ENCODE measurements around the gene PDCD4. TPM values are rescaled to one million over a fixed set of nuclear protein-coding genes. Genes with fewer than 3 reads are reported as not detected.
A peak's percentile ranks its signal among the peaks of the same experiment; 100 is the strongest.
"Not testable (repeated sequence)": the region's sequence is repeated elsewhere in the genome, so short reads cannot be mapped to it uniquely, and the experiment has no call there.

Gene PDCD4
- total RNA-seq, 1 experiment from 2014 or later = 43.0 TPM

GRCh38 chr10:110910138-110910537 is 38.4 kb downstream of the PDCD4 start:
- in situ Hi-C loops (cut with HindIII; ENCODE audit: low sequenced_read_pairs) = no loop called here
- no peak for DNase-seq (ENCODE audit: low spot score)

- no peak for DNase-seq (ENCODE audit: low spot score)
- in situ Hi-C loops (cut with HindIII; ENCODE audit: low sequenced_read_pairs) = no loop called here
These were observed 40.6 kb downstream of the PDCD4 start for GRCh38 chr10:110912374-110912773.

DNA sequence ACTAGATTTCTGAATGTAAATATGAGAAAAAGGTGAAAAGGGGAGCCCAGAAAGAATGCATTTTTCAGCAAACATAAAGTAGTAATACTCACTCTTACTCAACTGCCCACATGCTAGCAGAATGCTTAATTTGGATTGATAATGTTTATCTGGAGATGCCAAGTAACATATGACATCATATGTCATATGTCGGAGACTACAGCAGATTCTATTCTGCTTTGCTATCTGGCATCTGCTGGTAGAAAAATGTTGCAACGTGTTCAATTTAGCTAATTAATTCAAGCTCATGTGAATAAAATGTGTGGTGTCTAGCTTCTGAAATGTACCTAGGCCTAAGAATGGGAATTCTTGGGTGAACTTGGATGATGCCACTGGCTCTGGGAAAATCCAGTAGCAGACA is 42.7 kb downstream of the PDCD4 start:
- DNase-seq (ENCODE audit: low spot score) = no peak

DNA sequence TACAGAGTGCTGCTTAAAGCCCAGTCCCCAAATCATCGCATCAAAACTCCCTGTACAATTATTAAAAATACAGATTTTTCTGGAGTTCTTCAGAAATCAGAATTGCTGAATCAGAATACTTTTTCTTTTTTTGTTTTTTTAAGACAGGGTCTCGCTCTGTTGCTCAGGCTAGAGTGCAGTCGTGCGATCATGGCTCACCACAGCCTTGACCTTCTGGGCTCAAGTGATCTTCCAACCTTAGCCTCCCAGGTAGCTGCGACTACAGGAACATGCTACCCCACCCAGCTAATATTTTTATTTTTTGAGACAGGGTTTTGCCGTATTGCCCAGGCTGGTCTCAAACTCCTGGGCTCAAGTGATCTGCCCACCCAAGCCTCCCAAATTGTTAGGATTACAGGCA is 43.3 kb downstream of the PDCD4 start:
- in situ Hi-C loops (cut with HindIII; ENCODE audit: low sequenced_read_pairs) = no loop called here
- no peak for DNase-seq (ENCODE audit: low spot score)

More for the DNA sequence above, 42.7 kb downstream of the PDCD4 start:
- in situ Hi-C loops (cut with HindIII; ENCODE audit: low sequenced_read_pairs) = no loop called here

DNA sequence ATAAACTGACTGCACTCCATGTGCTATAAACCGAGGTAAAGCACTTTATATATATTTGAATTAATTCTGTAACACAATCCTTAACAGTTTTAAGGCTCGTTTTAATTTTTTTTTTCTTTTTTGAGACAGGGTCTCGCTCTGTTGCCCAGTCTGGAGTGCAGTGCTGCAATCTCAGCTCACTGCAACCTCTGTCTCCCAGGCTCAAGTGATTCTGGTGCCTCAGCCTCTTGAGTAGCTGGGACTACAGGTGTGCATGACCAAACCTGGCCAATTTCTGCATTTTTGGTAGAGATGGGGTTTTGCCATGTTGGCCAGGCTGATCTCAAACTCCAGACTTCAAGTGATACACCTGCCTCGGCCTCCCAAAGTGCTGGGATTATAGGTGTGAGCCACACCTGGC is 43.9 kb downstream of the PDCD4 start:
- in situ Hi-C loops (cut with HindIII; ENCODE audit: low sequenced_read_pairs); DNase-seq (ENCODE audit: low spot score): not testable (repeated sequence)

- in situ Hi-C loops (cut with HindIII; ENCODE audit: low sequenced_read_pairs) = no loop called here
- no peak for DNase-seq (ENCODE audit: low spot score)
These were observed 45.0 kb downstream of the PDCD4 start for GRCh38 chr10:110916554-110917346.

DNA sequence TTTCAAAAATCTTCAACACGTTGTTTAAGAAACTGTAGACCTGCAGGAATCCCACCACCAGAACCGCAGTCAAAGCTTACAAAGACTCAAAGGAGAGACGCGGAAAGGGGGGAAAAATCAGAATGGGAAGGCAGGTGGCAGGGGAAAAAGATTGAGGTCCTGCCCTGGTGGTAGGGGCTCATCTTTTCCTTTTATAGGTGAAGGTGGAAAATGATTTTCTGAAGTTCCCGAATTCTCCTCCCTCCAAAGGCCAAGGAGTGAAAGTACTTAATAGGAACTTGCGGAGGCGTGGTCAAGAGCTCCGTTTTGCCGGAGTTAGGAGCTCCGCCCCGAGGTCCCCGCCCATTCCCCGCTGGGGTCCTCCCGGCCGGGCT is 46.5 kb downstream of the PDCD4 start:
- in situ Hi-C loops (cut with HindIII; ENCODE audit: low sequenced_read_pairs) = no loop called here
- DNase-seq (ENCODE audit: low spot score) = no peak

DNA sequence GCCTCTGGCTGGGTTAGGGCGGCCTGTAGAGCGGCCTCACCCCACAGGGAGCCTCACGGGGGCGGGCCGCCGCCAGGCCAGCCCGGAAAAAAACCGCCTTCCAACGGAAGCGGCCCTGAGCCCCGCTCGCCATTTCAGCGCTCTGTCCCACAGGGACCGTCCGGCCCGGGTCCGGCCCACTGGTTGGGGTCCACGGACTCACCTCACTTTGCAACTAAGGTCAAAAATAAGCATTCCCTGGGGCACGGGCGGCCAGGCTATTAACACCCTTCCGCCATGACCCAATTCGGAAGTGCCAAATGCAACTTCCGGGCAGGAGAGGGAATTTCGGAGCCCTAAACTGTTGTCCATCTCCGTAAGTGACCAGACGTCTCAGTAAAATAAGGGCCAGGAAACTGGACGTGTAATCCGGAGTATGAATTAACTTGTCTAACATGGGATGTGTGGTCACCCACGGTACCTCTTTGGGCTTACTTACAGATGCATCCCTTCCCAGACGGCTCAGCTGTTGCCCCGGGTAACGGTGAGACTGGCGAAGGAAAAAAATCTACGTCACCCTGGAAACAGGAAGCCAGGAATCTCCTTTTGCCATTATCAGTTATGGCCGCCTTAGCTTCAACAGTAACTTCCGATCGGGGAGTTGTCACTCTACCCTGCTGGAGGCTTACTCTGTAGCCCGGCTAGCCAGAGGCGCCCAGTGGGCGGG is 47.1 kb downstream of the PDCD4 start, which contains the start of gene BBIP1:
TSS of gene BBIP1 (minus strand) at position 538 of the 706 bp plus-strand sequence. CDS start 1,023 bp downstream, outside the sequence.
- in situ Hi-C loops (cut with HindIII; ENCODE audit: low sequenced_read_pairs) = no loop called here

GRCh38 chr10:110919349-110919931 is 47.7 kb downstream of the PDCD4 start, which contains the start of gene SHOC2:
Gene SHOC2 (plus strand): TSS chr10:110919604. CDS start chr10:110964359, 44,755 bp downstream.
- in situ Hi-C loops (cut with HindIII; ENCODE audit: low sequenced_read_pairs) = no loop called here
- no peak for DNase-seq (ENCODE audit: low spot score)

More for the DNA sequence above, 47.1 kb downstream of the PDCD4 start, which contains the start of gene BBIP1:
- peak; percentile 100 for DNase-seq (ENCODE audit: low spot score)

- in situ Hi-C loops (cut with HindIII; ENCODE audit: low sequenced_read_pairs) = no loop called here
- DNase-seq (ENCODE audit: low spot score) = peak; percentile 55
These were observed 48.5 kb downstream of the PDCD4 start for GRCh38 chr10:110919971-110920881.

GRCh38 chr10:110923856-110924493 is 52.2 kb downstream of the PDCD4 start:
- DNase-seq (ENCODE audit: low spot score) = no peak
- in situ Hi-C loops (cut with HindIII; ENCODE audit: low sequenced_read_pairs) = no loop called here

- no peak for DNase-seq (ENCODE audit: low spot score)
- in situ Hi-C loops (cut with HindIII; ENCODE audit: low sequenced_read_pairs) = no loop called here
These were observed 55.7 kb downstream of the PDCD4 start for GRCh38 chr10:110927461-110927860.

- in situ Hi-C loops (cut with HindIII; ENCODE audit: low sequenced_read_pairs) = no loop called here
- no peak for DNase-seq (ENCODE audit: low spot score)
These were observed 60.1 kb downstream of the PDCD4 start for GRCh38 chr10:110931769-110932381.

DNA sequence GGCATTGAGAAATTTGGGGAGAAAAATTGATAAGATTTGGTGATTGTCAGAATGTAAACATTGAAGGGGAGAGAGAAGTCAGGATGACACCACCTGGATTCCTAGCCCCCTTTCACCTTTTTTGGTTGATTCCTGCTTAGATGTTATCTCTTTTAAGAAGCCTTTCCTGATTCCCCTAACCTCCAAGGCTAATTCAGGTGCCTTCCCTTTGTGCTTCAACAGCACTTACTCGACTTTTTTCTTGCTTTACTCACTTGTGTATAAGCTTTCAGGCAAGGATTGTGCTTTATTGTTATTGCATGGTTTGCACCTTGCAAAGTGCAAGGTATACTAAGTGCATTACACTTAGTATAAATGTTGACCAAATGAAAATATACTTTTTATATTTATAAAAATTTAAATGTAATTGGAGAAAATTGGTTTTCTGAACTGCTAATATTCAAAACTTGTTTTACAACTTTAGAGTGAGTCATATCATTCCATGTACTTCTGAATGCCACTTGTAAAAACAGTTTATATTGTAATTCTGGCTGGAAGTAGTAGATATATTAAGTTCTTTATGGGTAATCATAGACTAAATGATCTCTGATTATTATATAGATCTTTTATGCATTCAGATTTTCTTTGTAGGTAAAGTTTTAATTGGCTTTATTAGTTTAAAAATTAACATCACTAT is 60.9 kb downstream of the PDCD4 start:
- in situ Hi-C loops (cut with HindIII; ENCODE audit: low sequenced_read_pairs) = no loop called here
- no peak for DNase-seq (ENCODE audit: low spot score)

- DNase-seq (ENCODE audit: low spot score) = no peak
- in situ Hi-C loops (cut with HindIII; ENCODE audit: low sequenced_read_pairs) = no loop called here
These were observed 65.0 kb downstream of the PDCD4 start for GRCh38 chr10:110936757-110937156.

- in situ Hi-C loops (cut with HindIII; ENCODE audit: low sequenced_read_pairs) = no loop called here
- DNase-seq (ENCODE audit: low spot score) = no peak
These were observed 67.7 kb downstream of the PDCD4 start for GRCh38 chr10:110939419-110939818.

GRCh38 chr10:110944792-110945396 is 73.2 kb downstream of the PDCD4 start:
- DNase-seq (ENCODE audit: low spot score) = no peak
- in situ Hi-C loops (cut with HindIII; ENCODE audit: low sequenced_read_pairs) = no loop called here
